DMS53 treated with DMSO at 0.1 percent for 48 hours (cell line): Measurements from ENCODE around the gene AARS1.
"Not testable (repeated sequence)": the region's sequence is repeated elsewhere in the genome, so short reads cannot be mapped to it uniquely, and the experiment has no call there.

ENCODE experiments used
- DNase-seq: peaks from one replicate; lab custom pipeline; 2025; ENCODE audit not compliant: unreplicated experiment; lab: John Stamatoyannopoulos, UW

Gene AARS1

DNA sequence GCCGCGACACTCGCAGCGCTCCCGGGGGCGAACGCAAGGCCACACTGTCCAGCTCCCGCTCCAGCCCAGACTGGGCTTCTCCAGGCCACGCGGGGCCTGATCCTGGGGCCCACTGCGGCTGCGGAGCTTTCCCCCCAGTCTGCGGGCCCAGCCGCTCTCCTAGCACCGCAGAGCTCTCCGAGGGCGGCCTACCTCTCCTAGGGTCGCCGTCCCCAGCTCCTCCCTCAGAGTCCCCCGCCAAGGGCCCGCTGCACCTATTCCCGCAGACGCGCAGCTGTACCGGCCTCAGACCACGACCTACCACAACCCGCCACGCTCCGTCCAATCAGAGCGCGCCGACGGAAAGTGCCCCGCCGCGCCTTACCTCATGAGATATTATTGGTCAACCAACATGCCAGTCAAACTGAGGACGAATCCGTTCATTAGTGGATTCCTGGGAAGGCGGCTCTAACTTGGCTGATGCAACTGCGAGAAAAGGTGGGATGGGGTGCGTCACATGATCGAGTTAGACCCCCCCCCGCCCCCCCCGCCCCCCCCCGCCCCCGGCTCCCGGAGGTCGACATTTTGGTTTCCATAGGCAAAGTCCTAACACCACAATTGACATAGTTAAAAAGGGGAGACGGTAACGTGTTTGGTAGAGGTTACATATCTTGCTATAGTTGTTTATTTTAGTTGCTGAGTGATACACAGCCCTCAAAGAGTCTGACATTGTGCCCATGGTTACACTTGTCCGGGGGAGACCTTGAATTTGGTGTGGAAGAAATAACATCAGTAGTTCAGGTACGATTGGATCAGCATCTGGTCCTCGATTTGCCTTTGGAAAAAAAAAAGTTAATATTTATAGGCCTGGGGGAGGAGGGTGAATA, at the start of gene AARS1:
Gene AARS1 (minus strand): TSS at position 278 of the 866 bp plus-strand sequence. CDS start 6,743 bp downstream, outside the sequence.
- DNase-seq: peak; percentile 91

DNA sequence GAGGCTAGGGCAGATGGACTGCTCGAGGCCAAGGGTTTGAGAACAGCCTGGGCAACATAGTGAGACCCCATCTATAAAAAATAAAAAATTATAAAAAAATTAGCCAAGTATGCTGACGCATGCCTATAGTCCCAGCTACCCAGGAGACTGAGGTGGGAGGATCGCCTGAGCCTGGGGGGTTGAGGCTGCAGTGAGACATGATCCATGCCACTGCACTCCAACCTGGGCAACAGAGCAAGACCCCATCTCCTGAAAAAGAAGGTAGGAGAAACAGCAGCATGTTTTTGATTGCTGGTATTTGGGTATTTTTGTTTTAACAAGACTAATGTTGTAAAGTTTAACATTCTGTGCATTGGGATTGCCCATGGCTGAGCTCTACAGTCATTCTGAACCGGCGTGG, 48.5 kb upstream of the AARS1 start:
- DNase-seq: no peak

DNA sequence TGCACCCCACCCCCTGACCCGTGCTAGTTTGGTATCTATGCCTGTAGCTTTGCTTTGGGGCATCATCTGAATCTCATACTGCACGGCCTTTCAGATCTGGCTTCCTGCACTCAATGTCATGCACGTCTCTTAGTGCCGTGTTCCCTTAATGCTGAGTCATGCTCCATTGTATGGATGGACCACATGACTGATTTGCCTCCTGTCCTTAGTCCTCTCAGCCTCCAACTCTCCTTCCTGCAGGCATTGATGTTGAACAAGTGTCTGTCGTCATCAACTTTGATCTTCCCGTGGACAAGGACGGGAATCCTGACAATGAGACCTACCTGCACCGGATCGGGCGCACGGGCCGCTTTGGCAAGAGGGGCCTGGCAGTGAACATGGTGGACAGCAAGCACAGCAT, 43.4 kb upstream of the AARS1 start:
- DNase-seq: peak; percentile 89

DNA sequence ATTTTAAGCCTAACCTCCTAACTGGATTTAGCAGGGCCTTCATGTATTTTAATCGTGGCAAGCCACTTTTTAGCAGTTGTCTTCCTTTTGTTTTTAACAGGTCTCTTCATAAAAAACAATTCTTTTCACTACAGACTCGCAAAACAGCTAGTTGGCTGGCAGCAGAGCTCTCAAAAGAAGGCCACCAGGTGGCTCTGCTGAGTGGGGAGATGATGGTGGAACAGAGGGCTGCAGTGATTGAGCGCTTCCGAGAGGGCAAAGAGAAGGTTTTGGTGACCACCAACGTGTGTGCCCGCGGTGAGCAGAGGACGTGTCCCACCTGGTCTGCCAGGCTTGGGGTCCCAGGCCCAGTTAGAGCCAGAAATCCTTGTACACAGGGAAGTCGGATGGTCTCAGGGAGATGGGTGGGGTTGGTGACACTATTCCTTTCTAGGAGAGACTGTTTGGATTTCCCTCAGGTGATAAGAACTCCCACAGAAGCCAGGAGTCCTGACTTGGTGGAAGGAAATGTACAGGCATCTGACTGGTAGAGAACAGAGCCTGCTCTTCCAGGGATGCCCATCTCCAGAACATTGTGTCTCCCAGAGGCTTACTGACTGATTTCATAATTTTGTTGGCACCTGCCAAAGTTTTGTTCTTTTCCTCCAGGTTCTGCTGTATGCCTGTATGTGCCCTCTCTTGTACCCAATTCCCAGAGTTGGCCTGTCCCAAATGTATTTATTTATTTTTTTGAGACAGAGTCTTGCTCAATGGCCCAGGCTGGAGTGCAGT, 42.5 kb upstream of the AARS1 start:
- no peak for DNase-seq

DNA sequence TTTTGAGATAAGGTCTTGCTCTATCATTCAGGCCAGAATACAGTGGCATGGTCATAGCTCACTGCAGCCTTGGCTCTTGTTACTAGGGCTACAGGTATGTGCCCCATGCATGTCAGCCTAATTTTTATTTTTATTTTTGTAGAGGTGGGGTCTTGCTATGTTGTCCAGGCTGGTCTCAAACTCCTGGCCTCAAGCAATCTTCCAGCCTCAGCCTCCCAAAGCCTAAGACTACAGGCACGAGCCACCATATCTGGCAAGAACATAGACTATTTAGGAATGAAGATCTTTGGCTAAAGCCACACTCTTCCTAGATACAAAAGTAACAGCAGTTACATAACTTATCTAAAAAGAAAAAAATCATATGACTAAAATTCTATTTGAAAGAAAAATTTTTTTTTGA, 41.8 kb upstream of the AARS1 start:
- DNase-seq: no peak

DNA sequence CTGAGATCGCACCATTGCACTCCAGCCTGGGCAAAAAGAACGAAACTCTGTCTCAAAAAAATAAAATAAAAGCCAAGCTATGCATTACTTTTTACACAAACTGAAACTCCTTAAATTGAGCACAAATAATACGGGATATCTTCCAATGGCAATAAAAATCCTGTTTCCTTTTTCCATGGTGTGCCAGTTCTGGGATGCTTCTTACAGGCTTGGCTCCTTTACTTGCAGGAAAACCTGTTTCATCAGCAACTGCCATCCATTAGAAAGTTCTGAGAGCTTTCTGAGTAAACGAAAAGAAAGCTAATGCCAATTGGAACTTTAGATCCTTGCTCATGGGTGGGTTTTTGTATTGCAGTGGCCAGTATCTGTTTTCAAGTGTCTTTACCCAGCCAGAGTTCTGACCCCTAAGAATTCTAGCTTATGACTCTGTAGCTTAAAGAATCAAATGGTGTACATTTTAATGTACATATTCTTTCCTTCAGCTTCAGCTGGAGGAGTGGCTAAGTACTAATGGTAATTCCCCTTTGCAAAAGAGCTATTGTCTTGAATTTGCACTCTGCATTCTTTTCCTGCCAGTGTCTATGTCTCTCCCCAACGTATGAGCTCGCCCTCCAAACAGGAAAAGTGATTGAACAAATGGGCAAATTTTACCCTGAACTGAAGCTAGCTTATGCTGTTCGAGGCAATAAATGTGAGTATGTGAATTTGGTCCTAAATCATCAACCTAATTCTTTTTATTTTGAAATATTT, 35.9 kb upstream of the AARS1 start:
- DNase-seq: no peak

DNA sequence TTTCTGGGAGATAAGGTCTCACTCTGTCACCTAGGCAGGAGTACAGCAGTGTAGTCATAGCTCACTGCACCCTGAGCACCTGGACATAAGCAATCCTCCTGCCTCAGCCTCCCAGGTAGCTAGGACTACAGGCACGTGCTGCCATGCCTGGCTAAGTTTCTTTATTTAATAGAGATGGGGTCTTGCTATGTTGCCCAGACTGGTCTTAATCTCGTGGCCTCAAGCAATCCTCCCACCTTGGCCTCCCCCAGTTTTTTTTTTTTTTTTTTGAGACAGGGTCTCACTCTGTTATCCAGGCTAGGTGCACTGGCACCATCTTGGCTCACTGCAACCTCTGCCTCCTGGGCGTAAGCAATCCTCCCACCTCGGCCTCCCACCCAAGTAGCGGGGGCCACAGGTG, 30.8 kb upstream of the AARS1 start:
- no peak for DNase-seq

DNA sequence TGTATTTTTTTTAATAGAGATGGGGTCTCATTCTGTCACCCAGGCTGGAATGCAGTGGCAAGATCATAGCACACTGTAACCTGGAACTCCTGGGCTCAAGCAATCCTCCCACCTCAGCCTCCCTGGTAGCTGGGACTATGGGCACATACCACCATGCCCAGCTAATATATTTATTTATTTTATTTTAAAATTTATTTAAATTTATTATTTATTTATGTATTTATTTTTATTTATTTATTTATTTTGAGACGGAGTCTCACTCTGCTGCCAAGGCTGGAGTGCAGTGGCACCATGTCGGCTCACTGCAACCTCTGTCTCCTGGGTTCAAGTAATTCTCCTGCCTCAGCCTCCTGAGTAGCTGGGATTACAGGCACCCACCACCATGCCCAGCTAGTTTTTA, 18.4 kb upstream of the AARS1 start:
- not testable (repeated sequence) for DNase-seq

DNA sequence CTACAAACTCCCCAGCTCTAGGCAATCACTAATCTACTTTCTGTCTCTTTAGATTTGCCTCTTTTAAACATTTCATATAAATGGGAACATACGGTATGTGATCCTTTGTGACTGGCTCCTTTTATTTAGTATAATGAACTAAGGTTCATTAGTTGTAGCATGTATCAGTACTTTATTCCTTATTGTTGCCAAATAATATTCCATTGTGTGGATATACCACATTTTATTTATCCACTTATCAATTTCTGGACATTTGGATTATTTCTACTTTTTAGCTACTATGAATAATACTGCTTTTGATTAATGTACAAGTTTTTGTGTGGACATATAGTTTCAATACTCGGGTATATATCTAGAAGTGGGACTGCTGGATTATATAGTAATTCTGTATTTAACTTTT, 17.6 kb upstream of the AARS1 start:
- DNase-seq: no peak

DNA sequence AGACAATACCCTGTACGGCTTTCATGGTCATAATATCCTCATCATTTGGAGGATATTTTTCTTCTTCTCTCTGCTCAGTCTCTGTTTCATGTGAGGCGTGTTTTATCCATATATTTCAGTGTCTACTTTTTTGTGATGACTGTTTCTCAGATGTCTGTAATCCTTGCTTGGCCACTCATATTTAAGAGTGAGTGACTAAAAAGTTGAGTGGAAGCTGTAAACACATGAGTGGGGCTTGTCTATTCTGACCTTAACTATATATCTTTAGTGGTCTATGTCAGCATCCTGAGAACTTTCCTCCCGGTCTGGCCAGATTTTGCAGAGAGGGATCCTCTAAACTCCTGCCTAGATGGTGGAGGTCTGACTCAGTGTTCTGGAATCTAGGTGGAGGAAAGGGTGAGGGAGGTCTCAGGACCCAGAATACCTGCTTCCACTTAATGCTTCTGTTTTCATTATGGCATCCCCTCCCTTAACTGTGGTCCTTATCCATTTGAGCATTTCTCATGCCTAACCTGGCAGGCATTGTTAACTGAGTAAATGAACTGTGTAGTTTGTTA, 15.7 kb upstream of the AARS1 start:
- no peak for DNase-seq

DNA sequence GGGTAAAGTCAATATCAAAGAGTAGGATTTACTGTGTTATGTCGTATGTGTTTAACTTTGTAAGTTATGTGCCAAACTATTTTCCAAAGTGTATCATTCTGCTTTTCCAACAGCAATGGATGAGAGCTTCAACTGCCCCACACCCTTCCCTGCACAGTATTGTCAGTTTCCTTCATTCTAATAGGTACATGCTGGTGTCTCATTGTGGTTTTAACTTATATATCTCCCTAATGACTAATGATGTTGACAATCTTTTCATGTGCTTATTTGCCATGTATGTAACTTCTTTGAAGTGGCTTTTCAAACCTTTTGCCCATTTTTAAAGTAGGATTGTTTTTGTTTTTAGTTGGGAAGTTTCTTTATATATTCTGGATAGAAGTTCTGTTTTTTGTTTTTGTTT, 13.4 kb upstream of the AARS1 start:
- DNase-seq: no peak

DNA sequence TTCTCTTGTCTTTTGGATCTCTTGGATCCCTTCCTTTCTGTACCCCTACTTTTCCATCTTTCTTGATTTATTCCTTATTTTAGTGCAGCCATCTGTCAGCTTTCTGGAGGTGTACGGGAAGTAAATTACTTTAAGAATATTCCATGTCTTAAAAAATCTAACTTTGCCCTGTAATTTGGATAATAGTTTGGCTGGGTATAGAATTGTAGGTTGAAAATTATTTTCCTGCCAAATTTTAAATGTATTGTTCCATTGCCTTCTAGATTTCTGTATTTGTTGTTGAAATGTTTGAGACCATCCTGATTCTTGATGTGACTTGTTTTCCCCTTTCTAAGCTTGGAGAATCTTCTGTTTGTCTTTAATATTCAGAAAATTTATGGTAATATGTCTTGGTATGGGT, 11.8 kb upstream of the AARS1 start:
- DNase-seq: no peak

DNA sequence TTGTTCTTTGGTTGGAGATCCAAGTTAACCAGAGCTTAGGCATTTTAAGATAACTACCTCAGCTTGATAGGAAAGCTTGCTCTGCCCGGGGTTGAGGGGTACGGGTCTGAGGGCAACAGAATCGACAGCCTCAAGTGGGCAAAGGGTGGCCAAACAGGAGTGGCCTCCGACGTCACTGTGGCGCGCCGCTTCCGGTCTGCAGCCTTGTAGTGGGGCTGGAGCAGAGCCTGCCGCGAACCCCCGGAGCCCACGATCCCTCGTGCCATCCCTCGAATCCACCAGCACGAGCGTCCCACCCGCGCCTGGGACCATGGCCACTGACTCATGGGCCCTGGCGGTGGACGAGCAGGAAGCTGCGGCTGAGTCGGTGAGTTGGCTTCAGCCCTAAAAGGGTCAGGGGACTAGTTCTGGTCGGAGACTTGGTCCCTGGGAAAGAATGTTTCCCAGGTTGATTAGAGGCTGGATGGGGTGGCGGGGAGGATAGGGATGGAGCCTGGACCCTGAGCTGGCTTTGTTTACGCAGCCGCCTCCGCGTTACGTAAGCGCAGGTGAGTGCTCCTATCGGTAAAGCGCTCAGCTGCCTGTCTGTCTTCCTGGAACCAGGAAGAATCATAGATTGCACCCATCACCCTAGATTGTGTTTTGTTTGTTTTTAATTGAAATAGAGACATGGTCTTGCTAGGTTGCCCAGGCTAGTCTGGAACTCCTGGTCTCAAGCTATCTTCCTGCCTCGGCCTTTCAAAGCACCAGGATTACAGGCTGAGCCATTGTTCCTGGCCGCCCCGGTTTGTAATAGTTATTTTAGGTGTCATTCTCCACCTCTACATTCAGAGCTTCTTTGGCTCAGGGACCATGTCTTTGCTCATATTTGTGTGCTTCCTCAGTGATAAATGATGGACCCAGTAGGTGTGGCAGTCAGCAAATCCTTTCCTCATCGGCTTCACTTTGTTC, 10.0 kb upstream of the AARS1 start, which contains the start of gene DDX19B:
Gene DDX19B (plus strand): TSS at position 199 of the 951 bp plus-strand sequence. CDS start 112 bp downstream, at position 311.
- DNase-seq: peak; percentile 75

DNA sequence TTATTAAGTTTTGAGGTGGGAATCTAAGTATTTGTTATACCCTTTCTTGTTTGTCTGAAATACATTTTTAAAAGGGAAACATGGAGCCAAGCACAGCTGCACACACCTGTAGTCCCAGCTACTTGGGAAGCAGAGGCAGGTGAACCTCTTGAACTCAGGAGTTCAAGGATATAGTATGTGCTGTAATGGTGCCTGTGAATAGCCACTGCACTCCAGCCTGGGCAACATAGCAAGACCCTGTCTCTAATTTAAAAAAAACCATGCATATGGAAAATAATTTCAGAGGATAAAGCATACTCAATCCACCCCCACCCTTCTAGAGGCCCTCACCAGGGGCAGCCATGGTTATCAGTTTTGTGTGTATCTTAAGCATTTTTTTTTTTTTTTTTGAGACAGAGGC, 6.3 kb upstream of the AARS1 start:
- no peak for DNase-seq

DNA sequence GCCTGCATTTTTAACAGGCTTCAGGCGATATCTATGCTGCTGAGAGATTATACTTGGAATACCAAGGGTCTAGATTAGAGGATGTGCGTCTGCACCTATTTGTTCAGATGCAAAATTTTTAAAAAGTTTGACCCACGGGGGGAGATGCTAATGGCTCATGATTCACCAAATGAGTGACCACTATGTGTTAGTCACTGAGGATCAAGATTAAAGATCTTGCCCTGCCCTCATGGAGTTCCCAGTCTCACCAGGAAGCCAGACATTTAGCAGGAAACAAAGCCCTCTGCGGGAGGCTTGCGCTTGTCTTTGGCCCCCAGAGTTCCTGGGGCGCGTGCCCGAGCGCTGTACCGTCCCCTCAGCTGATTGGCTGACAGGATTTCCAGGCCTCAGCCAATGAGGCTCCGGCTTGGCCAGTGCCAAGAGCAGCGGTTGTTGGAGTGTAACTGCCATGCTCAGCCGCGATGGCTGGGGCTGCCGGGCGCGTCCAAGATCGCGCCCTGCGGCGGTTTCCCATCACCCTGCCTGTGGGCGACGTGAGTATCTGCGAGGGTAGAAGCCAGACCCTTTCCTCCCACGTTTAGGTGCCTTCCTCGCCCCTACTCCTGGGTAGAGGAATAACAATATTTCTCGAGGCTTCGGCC, 5.2 kb upstream of the AARS1 start:
- no peak for DNase-seq

DNA sequence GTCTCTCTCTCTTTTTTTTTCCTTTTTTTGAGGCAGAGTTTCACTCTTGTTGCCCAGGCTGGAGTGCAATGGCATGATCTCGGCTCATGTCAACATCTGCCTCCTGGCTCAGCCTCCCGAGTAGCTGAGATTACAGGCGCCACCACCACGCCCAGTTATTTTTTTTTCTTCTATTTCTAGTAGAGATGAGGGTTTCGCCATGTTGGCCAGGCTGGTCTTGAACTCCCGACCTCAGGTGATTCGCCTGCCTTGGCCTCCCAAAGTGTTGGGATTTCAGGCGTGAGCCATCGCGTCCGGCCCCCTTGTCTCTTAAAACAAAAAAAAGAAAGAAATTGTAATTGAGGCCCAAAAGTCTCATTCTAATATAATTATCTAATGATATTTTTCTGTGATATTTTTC, 2.8 kb upstream of the AARS1 start:
- not testable (repeated sequence) for DNase-seq

DNA sequence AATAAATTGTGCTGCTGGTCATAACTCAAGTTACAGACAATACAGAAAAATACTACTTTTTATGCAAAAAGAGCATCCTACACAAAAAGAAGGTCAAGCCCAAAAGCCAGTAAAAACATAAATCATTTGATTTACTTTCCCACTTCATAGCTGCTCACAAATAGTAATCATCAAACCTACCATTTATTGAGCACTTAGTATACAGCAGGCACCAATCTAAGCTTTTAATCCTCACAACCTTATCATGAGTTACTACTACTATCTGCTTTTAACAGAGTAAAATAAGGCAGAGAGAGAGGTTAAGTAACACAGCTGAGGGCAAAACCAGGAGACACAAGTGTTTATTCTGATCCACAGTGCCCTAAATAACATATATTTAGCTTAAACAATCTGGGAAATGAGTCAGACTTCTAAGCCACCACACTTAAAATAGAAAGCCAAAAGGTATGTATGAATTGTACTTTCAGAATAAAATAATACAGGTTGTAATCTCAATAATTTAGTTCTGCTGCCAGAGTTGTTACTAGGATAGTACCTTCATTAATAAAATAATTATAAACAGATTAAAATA, 1.7 kb upstream of the AARS1 start:
- no peak for DNase-seq

DNA sequence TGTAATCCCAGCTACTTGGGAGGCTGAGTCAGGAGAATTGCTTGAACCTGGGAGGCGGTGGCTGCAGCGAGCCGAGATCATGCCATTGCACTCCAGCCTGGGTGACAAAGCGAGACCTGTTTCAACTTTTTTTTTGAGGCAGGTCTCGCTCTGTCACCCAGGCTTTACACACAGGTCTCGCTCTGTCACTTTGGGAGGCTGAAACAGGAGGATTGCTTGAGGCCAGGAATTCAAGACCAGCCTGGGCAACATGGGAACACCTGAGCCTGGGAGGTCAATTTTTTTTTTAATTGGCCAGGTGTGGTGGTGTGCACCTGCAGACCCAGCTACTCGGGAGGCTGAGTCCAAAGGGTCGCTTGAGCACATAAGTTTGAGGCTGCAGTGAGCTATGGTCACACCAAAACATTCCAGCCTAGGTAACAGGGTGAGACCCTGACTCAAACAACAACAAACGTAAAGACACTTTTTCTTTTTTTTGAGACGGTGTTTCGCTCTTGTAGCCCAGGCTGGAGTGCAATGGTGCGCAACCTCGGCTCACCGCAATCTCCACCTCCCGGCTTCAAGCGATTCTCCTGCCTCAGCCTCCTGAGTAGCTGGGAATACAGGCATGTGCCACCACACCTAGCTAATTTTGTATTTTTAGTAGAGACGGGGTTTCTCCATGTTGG, 1.9 kb downstream of the AARS1 start:
- not testable (repeated sequence) for DNase-seq

DNA sequence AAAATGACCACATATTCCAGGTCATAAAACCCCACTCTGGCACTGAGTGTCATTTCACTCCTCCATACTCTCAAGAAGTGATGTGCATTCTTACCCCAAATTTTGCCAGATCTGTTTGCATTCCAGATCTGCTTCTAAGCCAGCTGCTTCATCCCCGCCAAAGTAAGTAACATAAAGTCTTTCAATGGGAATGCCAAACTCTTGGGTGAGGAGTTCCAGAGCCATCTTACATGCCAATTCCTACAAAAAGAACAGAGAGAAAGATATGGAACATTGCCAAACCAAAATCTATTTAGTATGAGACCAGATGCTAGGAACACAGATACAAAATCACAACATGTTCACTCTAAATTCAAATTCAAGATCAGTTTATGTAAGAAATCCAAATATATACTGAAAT, 12.9 kb downstream of the AARS1 start:
- DNase-seq: no peak
